ENCODE measurements around the gene C6orf89.

DNA sequence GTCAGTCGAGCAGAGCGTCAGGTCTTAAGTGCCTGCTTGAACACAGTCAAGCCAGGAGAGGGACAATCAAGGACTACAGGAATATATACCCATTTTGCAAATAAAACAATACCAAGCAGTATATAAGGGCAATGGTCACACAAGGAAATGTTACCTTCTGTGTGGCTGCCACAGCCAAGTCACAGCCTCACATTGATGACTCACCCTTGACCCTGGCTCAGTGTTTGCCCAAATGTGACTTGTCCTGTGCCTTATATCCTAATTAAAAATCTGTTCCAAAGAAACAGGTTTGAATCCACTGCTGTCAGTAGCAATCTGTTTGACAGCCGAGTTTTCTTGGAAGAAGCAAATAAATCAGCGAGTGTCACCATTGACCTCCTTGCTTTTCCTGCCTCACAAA lies 34.3 kb downstream of the C6orf89 start:
- TF ChIP-seq CHD2 (IDR thresholded peaks at IDR 0.05; ENCODE audit: low read length) = no peak
- TF ChIP-seq EZH2 (IDR thresholded peaks at IDR 0.05; ENCODE audit: low read depth, low read length, severe bottlenecking) = no peak
- no peak for TF ChIP-seq SIN3A (conservative IDR thresholded peaks at IDR 0.05 in 1 of 2, IDR thresholded peaks at IDR 0.05 in 1 of 2; ENCODE audit: low read depth in 1 of 2, low read length in 2 of 2)
- TF ChIP-seq CEBPB (IDR thresholded peaks at IDR 0.05; ENCODE audit: low read depth, low read length) = no peak
- no peak for TF ChIP-seq CTCF (IDR thresholded peaks at IDR 0.05; ENCODE audit: control extremely low read depth in 1 of 3, insufficient read depth in 1 of 3, low read depth in 1 of 3, low read length in 3 of 3)
- TF ChIP-seq RBBP5 (IDR thresholded peaks at IDR 0.05; ENCODE audit: borderline replicate concordance, low read depth, low read length) = no peak
